Glomerular visceral epithelial cell (primary cell): ENCODE data around the gene CADM1.

Experiments
- DNase-seq: peaks from one replicate; pipeline ENCODE4 v3.0.0-alpha.2; 2016; ENCODE audit errors: extremely low spot score

The CADM1 gene

DNA sequence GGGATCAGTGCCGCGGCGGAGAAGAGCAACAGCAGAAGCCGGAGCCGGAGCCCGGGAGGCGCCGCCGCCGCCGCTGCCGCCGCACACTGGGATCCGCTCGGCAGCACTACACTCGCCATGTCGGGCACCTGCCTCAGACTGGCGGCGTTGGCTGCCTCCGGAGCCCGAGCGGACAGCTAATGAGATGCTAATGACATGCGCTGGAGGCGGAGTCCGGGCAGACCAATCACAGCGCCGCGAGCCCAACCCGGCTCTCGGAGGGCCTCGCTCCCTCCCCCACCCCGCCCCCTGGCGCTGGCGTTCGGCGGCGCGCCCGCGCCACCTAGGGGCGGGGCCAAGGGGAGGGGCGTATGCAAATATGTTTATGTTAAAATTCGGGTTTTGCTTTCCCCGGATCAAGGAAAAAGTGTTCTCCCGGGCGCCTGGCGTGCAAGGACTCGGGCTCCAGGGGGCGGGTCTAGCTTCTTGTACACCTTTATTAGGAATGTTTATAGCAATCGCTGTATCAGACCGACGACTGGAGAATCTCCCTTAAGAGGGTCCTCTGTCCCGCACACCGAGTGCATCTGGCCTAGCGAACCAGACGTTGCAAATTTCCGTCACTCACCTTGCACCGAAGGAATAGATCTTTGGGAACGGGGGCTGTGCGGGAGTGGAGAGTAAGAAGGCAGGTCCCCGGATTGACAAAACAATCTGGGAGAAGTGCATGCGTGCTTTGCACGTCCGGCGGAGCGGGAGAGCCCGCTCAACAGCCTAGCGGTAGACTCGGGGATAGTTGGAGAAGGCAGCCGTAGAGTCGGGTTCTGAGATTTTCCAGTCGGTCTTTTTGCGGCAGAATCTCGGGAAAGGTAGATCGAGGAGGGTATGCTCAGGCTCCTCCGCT is at the start of gene CADM1:
Gene CADM1 (minus strand): TSS at position 140 of the 883 bp plus-strand sequence.
- peak; percentile 96 for DNase-seq

DNA sequence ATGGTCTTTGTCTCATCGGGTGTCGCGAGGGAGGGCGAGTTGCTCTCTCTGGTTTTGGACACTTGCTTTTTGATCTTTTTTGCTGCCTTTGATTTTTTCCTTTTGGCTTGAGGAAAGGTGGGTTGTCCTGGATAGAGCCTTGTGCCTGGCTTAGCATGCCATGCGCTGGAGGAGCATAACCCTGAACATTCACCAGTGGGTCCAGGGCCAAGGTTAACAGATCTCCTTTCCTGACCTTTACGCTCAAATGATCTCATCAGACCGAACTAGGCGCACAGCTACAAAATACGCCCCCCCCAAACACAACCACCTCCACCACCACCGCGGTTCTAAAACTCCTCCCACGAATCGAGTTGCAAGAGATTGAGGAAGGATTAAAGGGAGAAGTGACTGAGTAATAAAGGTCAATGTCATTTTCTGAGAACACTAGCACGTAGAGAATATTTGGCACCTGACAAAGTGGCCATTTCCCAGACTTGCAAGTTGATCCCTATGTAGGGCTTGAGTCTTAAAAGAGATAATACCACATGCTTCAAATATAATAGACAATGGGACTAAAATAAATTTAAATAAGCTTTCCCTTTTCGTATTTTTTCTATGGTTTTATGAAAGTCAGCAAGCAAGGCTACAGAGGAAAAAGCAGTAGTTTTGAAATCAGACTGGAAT is 48.7 kb upstream of the CADM1 start:
- DNase-seq = no peak

DNA sequence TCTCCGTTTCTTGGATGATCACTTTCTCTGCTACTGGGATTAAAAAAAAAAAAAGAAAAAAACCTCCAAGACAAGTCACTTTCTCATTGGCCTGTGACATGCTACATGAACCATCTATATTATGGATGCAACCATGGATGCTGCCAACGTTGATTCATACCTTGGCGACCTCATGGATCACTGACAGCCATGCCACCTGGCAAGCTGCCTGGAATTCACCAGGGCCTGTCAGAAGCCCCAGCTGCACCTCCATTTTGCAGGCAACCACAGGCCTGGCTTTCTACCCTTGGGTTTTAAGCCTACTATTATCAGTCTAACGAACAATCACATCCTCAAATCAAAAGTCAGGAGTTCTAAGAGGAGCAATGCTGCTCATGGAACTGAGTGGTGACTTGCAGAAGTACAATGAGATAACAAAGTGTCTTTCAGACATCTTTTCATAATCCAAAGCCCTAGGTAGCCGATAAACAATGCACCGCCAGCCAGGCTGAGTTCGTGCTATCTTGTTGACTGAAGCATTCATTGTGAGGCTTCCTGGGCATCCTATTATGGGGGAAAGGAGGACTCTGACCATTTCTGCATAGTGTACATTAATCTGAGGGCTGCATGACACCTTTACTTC is 48.0 kb upstream of the CADM1 start:
- DNase-seq = peak; percentile 61

DNA sequence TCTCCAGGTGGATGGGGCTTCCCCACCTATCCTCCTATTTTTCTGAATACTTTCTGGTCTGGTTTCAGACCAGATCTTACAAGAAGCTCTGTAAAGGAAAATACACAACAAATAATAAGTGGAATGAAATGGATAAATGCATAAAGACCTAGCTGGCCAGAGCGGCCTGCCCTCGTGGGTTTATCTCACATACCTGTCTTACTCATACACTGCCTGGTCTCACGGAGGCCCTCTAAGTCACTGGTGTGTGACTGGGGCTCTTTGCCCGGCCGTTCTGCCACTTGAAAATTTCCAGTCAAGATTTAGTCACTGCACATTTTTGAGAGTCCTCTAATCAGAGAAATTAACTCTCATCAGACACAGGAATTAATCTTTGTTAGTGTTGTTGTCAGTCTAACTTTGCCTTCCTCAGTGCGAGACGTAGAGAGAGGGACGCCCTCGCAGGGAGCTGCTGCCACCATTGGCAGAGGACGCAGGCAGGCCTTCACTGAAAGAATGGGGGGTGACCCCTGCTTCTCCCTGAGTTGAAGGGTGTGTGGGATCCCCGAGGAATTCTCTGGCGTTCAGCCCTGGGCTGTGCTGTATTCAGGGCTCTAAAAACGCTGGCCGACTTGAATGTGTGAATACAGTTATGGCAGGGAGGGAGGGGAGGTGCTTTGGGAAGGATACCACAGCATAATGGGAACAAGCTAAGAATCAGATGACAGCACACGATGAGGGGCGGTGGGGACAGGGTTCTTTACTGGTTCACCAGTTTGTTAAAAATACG is 46.3 kb upstream of the CADM1 start:
- DNase-seq = peak; percentile 64

DNA sequence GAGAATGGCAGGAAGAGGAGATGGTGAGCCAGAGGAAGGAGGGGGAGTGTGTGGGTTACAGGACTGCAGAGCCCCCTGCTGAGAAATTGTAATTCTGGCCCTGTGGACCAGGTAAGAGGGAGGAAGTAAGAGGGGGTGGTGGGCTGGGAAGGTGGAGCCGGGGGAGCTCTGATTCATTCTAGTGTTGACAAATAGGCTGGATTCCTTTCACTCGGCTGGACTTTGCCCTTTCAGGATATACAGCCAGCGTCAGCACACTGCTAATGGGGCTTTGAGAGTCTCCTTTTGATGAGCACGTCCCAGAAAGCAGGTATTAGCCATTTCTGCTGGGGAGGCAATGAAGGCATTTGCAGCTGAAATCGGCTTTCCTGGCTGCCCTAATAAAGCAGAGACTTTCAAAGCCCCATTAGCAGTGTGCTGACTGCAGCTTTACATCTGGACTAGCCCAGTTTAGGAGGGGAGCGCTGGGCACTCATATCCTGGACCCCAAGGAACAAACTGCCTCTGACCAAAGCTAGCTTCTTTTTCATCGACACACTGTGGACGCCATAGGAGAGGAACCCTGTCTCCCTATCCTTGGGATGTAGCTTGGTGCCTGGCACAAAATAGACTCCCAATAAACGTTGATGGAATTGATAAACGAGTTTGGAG is 44.8 kb upstream of the CADM1 start:
- peak; percentile 36 for DNase-seq

DNA sequence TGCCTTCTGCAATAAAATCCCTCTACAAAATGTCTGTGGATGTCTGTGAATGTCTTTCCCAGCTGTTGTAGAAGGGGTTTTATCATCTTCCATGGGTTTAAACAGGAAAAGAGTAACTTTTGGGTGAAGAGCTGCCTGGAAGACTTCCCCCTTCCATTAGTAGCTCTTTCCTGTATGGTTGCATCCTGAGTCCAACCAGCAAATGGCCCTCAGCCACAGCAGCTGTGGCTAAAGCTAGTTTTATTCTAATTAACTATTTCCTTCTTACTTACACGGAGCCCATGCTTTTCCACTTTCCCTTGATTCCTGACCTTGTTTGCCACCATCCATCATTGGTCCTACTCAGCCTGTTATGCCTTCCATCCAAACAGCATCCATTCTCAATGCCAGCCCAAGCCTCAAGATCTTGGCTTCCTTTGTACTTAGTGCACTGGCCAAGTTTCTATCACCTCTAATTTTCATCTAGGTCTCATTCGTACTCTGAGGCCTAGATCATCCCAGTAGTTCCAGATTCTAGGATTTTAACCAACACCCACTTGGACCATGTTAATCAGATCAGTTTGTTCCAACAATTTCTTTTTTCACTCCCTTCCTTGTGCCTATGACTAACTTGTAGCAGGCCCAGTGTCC is 41.5 kb upstream of the CADM1 start:
- DNase-seq = no peak

DNA sequence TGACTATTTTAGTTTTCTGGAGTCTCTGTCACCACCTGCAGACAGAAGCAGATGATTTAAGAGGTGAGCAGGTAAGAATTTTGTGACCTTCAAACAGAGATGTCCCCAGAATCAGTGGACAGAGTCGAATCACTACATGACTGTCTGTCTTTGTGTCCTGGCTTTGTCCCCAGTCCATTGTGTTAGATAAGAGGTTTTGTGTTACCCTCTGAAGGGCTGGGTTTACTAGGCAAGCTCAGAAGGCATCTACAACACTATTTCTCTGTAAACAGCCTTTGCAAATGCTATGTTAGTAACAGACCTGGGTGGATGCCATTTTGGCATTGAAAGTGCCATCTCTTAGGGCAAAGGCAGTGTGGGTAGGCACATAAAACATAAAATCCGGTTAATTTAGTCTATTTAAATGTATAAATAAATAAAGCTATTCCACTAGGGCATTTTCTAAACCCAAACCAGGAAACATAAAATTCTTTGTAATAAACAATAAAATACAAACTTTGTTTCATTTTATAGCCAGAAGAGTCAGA is 40.3 kb upstream of the CADM1 start:
- no peak for DNase-seq

DNA sequence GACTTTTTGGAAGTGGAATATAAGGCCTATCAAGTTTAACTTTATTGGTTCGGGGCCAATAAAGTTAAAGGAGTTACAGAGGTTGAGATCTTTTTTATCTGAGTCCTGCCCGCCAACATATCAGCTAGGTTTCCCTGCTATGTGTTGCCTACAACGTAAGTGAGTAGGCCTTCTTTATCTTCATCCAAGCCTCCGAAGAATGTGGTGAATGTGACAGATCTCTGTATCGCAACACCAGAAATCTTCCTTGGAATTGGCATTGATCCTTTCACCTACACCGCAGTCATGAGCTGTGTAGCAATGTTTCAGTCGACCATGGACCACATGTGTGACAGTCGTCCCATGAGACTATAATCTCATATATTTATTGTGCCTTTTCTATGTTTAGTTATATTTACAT is 37.3 kb upstream of the CADM1 start:
- no peak for DNase-seq

DNA sequence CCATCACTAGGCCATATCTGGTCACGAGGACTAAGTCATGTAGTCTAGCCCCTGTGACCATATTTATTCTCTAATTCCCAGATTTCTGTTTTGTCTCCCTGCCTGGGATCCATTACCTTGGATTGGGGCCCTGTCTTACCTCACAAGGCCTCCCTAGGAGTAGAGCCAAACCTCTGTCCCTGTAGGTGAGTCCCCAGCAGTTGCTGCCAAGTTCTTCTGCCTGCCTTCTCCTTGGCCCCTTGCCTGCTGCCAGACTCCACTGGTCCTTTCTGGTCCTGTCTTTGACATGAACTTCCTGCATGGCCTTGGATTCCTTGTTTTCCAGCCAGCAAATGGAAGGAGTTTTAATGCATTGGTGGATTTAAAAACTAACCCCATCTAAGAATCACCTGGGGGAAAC is 35.6 kb upstream of the CADM1 start:
- DNase-seq = no peak

DNA sequence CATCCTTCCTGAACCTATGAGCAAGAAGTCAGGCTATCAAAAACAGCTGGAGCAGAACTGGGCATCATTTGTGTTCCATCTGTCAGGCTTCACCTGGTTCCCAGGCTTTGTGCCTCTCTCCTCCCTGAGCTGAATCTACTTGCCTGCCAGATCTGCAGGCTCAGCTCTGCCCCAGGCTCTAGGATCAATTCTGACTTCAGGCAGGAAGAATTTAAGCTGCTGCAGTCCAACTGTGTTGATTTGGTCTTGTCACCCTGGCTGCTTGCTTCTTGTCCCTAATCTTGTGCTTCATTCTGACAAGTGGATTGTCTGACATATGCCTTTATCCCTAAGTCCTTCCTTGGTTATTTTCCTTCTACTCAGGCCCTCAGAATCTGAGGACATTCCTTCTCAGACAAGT is 31.6 kb upstream of the CADM1 start:
- no peak for DNase-seq

DNA sequence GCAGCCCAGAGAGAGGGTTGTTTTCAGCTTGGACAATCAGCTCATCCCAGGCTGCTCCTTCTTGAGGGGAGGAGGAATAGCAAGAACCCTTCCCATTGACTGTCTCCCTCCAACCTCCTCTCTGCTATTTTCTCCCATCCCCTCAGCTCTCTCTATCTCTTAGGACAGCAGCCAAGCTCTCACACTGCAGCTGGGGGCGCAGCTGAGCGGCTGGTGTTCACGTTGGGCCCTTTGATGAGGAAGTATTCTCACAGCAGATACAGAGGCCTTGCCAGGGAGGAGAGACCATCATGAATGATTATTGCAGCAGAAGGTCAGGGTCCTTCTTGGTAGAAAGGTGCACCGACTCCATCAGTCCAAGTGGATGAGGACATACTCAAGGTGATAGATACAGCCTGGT is 26.5 kb upstream of the CADM1 start:
- no peak for DNase-seq

DNA sequence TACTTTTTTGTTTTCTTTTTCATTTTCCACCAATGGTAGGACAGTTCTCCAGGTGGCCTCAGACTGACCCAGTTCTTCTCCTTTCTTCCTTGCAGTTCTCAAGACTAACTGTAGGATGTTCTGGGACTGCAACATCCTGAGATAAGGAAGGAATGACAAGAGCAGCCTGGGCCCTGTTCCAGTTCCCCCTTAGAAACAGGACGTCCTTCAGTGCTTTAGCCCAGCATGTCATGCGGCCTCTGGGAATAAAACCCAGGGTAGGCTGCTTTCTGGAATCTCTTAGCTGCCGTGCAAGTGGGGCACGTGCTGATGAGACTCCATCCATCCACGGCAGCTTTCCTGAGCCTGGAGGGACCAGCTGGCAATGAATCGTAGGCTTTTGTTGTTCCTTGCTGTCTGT is 24.0 kb upstream of the CADM1 start:
- no peak for DNase-seq

DNA sequence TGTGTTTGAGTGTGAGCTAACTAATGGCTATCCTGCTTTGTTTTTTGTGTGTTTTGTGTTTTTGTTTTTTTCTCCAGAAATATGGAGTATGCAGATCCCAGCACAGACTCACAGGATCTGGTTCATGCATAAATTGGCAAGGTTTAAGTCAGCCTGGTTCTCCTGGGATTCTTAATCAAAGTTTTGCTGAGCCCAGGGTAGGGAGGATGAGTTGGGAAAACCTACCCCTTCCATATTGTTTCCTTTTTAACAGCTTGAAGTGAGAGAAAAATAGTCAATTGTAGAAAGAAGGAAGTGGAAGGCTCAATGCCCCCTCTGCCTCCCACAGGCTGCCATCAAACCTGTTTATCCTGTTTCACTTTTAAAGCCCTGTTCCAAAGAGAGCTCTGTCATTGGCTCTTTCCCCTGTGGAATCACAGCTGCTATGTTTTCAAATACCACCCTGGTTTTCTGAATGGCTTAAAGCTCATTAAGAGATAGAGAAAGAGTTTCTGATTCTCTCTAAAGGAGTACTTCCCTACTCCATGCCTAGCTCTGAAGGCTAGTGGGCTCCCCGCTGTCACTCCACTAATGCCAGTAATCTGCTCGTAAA is 23.4 kb upstream of the CADM1 start:
- no peak for DNase-seq

DNA sequence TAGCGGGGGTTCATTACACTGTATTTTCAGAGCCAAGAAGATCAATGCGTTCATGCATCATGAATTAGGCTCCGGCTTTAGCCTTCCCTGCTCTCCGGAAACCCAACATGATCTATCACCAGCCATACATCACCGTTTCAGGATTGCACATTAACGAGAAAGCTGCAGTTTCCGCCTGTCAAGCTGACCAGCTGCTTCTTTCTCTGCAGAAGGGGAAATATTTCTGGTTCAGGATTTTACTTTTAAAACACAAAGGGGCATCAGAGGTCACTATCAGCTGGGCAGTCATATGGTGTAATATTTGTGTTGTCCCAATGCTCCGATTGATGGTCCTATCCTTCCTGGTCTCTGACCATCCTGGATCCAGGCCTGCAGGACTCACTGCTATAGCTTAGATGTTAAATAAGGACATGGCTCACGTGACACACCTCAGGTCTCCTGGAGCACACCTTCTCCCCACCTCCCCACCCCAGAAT is 21.4 kb upstream of the CADM1 start:
- no peak for DNase-seq

DNA sequence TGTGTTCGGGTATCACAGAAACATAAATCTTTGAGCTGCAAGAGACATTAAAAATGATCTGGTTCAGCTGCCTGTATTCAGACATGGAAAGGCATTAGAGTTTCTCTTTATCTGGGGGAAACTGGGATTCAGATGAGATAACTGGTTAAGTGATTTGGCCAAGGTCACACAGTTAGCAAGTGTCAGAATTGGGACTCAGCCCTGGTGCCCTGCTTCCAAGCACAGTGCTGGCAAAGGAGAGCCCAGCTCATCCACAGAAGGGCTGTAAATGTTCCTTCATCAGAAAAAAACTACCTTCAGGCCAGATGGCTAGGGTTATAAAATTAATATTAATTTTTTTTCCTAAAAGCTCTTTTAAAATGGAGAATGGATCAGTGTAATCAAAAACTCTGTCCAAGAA is 20.4 kb upstream of the CADM1 start:
- no peak for DNase-seq

DNA sequence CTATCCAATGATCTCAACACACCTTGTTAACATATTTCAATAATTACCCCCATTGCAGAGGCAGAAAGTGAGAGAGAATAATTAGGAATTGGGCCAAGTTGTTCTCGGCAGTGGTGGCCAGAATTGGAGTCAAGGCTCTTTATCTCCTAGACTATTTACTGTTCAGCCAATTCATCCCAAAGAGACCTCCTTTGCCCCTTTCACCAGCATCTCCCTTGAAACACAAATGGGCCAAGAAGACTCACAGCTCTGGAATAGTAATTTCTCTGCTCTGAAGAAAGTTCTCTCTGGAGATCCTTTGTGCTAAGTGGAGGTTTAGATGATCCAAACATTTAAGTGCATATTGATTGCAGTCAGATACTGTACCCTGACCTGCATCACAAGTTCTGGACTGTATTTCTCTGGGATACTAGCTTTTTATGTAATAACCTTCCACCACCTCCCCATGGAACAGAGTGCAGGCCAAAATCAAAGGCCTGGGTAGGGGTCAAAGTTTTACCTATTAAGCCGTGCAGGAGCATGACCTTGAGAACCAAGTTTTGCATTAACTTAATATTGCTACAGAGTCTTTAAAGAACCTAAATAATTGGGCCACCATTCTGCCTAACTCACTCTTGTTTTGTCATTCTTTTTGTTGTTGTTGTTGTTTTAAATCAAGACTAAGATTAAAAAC is 19.6 kb upstream of the CADM1 start:
- DNase-seq = no peak

DNA sequence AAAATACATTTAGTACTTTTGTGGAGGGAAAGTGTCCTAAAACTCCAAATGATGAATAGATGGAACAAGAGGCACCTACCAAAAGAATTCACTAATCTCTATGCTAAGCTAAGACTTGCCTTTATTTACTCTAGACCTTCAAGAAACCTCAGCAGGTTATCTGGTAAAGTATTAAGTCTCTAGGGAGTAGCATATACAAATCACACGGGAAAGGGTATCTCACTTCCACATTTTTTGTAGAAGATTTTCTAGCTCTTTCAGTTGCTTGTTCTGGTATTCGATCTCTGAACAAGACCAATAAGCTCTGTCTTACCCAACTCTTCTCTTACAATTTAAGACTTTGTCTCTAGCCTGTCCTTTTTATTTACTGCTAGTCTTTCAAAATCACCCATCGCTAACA is 18.1 kb upstream of the CADM1 start:
- DNase-seq = no peak

DNA sequence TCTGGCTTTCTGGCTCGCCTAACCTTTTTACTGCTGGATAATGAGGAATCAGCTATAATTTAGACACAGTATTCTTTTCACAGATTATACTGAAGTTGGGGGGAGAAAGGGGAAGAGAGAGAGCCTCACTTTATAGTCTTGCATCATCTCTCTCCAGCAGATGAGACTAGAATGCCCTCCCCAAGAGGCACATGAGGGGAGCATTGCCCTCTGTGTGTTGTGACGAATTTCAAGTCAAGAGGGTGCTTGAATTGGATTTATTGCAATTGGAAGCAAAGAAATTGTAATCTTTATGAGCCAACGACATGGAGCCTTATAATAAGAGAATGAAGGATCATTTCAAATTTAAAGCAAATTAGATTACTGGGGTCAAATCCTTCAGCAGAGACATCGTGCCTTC is 17.6 kb upstream of the CADM1 start:
- no peak for DNase-seq

DNA sequence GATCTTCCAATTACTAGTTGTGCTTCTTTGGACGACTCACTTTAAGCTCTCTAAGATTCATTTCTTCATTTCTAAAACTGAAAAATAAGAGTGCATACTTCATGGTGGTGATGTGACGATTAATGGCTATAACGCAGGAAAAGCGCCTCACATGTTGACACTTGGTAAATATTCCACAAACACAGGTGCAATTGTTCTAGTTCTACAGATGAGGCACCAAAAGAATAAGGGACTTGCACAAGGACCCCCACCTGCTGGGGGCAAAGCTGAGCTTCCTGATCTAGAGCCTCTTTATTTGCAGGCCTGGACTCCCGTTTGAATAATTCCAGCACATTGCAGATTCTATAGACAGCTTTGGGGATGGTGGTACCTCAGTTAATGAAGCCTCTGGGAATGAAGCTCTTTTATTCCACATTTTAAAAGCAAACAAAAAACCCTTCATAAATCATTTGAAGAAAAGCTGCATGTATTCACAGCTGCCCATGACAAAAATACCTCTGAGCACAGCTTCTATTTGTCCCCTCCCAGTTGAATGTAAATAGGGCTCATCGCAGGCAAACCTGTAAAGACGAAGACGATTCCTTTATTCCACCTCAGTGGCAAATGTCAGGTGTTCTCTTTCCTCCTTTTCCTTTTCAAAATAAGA is 14.9 kb upstream of the CADM1 start:
- no peak for DNase-seq
